ENCODE results near the gene BRINP3. TPM values are rescaled to one million over a fixed set of nuclear protein-coding genes. Genes with fewer than 3 reads are reported as not detected.

BRINP3 gene
- total and polyA plus RNA-seq, 2 experiments from 2014 or later = 5.0 to 6.3 TPM

- no peak for DNase-seq (ENCODE audit: low read depth in 1 of 2, low spot score in 1 of 2)
- Histone ChIP-seq H3K27me3 (no peaks in the 10 kb centered on the region), H3K4me1 (ENCODE audit: low read depth) (peaks cover 15% of the 10 kb centered on the region), H3K4me3 (no peak overlapping the region), H3K36me3 (no peaks in the 10 kb centered on the region), H3K9me3 (ENCODE audit: low read depth) (no peaks in the 10 kb centered on the region), H3K27ac (no peak overlapping the region)
- no peak for TF ChIP-seq CTCF (IDR thresholded peaks at IDR 0.05; ENCODE audit: low read depth, low read length)
Measured at GRCh38 chr1:190312763-190313162, 164.9 kb downstream of the BRINP3 start.

DNA sequence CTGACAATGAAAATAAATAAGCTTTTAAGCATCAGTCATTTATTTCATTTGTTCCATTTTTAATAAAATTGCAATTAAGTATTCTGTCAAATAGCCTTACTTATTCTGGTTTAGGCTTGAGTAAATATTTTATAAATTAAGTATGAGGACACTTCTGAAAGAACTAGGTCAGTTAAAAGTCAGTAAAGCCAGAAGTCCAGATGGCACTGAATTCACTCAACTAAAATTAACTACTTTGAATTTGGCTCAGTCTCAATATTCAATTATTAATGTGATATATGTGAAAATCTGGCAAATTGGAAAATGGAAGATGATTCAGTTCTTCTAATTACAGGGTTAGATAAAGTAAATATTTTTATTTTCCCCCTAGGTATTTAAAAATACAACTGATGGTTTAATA, 174.2 kb downstream of the BRINP3 start:
- Histone ChIP-seq H3K36me3 (no peaks in the 10 kb centered on the region), H3K4me3 (no peak overlapping the region), H3K9me3 (ENCODE audit: low read depth) (no peaks in the 10 kb centered on the region), H3K27ac (no peak overlapping the region), H3K4me1 (ENCODE audit: low read depth) (no peaks in the 10 kb centered on the region), H3K27me3 (no peaks in the 10 kb centered on the region)
- TF ChIP-seq CTCF (IDR thresholded peaks at IDR 0.05; ENCODE audit: low read depth, low read length) = no peak
- no peak for DNase-seq (ENCODE audit: low read depth in 1 of 2, low spot score in 1 of 2)

- TF ChIP-seq CTCF (IDR thresholded peaks at IDR 0.05; ENCODE audit: low read depth, low read length) = no peak
- no peak for DNase-seq (ENCODE audit: low read depth in 1 of 2, low spot score in 1 of 2)
- Histone ChIP-seq H3K9me3 (ENCODE audit: low read depth) (no peaks in the 10 kb centered on the region), H3K27ac (no peak overlapping the region), H3K27me3 (no peaks in the 10 kb centered on the region), H3K4me3 (no peak overlapping the region), H3K36me3 (no peaks in the 10 kb centered on the region), H3K4me1 (ENCODE audit: low read depth) (no peaks in the 10 kb centered on the region)
Measured at GRCh38 chr1:190296453-190296852, 181.2 kb downstream of the BRINP3 start.

- no peak for TF ChIP-seq CTCF (IDR thresholded peaks at IDR 0.05; ENCODE audit: low read depth, low read length)
- H3K36me3 ChIP-seq = no peaks in the 10 kb centered on the region
- no peaks in the 10 kb centered on the region for H3K9me3 ChIP-seq (ENCODE audit: low read depth)
- no peak for DNase-seq (ENCODE audit: low read depth in 1 of 2, low spot score in 1 of 2)
- H3K4me1 ChIP-seq (ENCODE audit: low read depth) = no peaks in the 10 kb centered on the region
- H3K27ac ChIP-seq = no peak overlapping the region
- H3K27me3 ChIP-seq = no peaks in the 10 kb centered on the region
- H3K4me3 ChIP-seq = no peak overlapping the region
Measured at GRCh38 chr1:190289897-190290296, 187.8 kb downstream of the BRINP3 start.

DNA sequence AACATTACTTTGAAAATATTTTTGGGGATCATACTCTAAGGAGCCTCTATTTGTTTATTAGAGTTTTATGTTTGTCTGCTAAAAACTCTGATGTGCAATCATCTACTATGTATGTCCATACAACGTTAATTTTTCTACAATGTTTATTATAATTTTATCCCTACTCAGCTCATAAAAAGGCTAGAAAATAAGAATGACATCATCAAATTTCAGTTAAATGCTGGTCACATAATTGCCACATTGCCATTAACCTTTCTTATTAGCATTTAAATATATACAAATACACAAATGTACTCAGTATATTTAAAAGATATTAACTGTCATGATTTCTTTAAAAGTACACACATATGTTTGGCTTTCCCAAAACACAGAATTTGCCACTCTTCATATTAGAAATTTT, 191.6 kb downstream of the BRINP3 start:
- no peak for DNase-seq (ENCODE audit: low read depth in 1 of 2, low spot score in 1 of 2)
- Histone ChIP-seq H3K27me3 (no peaks in the 10 kb centered on the region), H3K27ac (no peak overlapping the region), H3K4me1 (ENCODE audit: low read depth) (no peaks in the 10 kb centered on the region), H3K4me3 (no peak overlapping the region), H3K36me3 (no peaks in the 10 kb centered on the region), H3K9me3 (ENCODE audit: low read depth) (no peaks in the 10 kb centered on the region)
- TF ChIP-seq CTCF (IDR thresholded peaks at IDR 0.05; ENCODE audit: low read depth, low read length) = no peak

DNA sequence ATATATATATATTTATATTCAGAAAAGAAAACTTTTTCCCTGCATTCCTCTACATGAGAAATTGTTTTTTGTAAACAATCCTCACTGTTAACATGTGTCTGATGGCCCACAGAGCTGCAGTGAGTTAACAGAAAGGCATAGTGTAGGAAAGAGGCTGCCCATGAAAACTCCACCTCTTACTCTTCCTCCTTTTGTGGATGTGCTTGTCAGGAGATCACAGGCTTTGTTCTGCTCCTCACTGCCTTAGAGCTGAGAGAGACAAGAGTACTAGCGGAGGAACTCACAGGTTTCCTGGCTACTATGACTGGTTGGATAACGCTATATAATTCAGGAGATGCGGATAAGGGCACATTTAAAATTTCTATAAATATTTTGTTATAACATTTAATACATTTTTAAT, 200.6 kb downstream of the BRINP3 start:
- no peak overlapping the region for H3K27ac ChIP-seq
- no peaks in the 10 kb centered on the region for H3K4me1 ChIP-seq (ENCODE audit: low read depth)
- H3K36me3 ChIP-seq = no peaks in the 10 kb centered on the region
- DNase-seq (ENCODE audit: low read depth in 1 of 2, low spot score in 1 of 2) = peak in 1 of 2 donors; percentile 0
- no peaks in the 10 kb centered on the region for H3K9me3 ChIP-seq (ENCODE audit: low read depth)
- H3K27me3 ChIP-seq = no peaks in the 10 kb centered on the region
- no peak for TF ChIP-seq CTCF (IDR thresholded peaks at IDR 0.05; ENCODE audit: low read depth, low read length)
- no peak overlapping the region for H3K4me3 ChIP-seq

Measured in cardiac muscle cell (in vitro differentiated cells and primary cell).